DOHH2 (cell line): Measurements from ENCODE around the gene MAT1A.

Experiments
- EZH2phosphoT487 ChIP-seq: fragments of 200-600 bp; sonication (generic); IDR thresholded peaks from 2 replicates; pipeline ENCODE4 v1.6.1; 2017; ENCODE audit warnings: borderline replicate concordance, mild to moderate bottlenecking, antibody characterized with exemption, low read length, moderate library complexity, mixed read lengths
- TF ChIP-seq, protein P1 (sequence below): fragments of 200-600 bp; sonication (generic); IDR thresholded peaks from one replicate; pipeline ENCODE4 v1.5.1; 2014; ENCODE audit warnings: antibody characterized with exemption, mild to moderate bottlenecking, low read depth, low read length; ENCODE audit not compliant: poor library complexity, severe bottlenecking

DNA sequence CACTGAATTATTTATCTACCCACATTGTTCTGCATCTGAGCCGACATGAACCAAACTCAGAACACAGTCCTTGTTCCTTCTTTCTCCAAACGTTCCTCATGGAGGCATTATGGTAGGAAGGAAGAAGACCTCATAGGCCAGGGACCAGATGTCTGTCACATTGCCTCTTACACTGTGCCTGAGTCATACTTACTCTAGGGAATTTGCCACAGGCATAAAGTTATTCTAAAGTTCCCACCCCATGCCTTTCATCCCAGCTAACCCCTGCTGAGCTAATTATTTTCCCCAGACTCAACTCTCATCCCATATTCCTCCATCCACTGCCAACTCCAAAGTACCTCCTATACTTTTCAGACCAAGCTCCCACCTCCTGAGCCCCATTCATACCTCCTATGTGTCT lies 21.2 kb downstream of the MAT1A start:
- TF ChIP-seq, protein P1, sequence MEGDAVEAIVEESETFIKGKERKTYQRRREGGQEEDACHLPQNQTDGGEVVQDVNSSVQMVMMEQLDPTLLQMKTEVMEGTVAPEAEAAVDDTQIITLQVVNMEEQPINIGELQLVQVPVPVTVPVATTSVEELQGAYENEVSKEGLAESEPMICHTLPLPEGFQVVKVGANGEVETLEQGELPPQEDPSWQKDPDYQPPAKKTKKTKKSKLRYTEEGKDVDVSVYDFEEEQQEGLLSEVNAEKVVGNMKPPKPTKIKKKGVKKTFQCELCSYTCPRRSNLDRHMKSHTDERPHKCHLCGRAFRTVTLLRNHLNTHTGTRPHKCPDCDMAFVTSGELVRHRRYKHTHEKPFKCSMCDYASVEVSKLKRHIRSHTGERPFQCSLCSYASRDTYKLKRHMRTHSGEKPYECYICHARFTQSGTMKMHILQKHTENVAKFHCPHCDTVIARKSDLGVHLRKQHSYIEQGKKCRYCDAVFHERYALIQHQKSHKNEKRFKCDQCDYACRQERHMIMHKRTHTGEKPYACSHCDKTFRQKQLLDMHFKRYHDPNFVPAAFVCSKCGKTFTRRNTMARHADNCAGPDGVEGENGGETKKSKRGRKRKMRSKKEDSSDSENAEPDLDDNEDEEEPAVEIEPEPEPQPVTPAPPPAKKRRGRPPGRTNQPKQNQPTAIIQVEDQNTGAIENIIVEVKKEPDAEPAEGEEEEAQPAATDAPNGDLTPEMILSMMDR = no peak
- no peak for TF ChIP-seq EZH2phosphoT487
